HEK293T (cell line): ENCODE results near the gene CAPN15.

Source experiments
- BHLHE40 ChIP-seq: fragments of 450-650 bp; IDR thresholded peaks from 2 replicates; pipeline ENCODE4 v1.6.1; 2016; ENCODE audit warnings: mild to moderate bottlenecking, moderate library complexity, borderline replicate concordance
- ELF4 ChIP-seq: fragments of 450-650 bp; IDR thresholded peaks from 2 replicates; pipeline ENCODE4 v1.6.1; 2017; ENCODE audit warnings: antibody characterized with exemption
- FOXA1 ChIP-seq: fragments of 450-650 bp; IDR thresholded peaks from 2 replicates; pipeline ENCODE4 v1.6.1; 2016; ENCODE audit warnings: mild to moderate bottlenecking
- FOXK2 ChIP-seq: fragments of 450-650 bp; IDR thresholded peaks from 2 replicates; pipeline ENCODE4 v1.6.1; 2016; ENCODE audit warnings: mild to moderate bottlenecking
- HDGF ChIP-seq: fragments of 450-650 bp; IDR thresholded peaks from 2 replicates; pipeline ENCODE4 v1.6.1; 2017; ENCODE audit warnings: antibody characterized with exemption, borderline replicate concordance
- L3MBTL2 ChIP-seq: fragments of 450-650 bp; conservative IDR thresholded peaks from 2 replicates; pipeline ENCODE4 v1.6.1; 2016; ENCODE audit warnings: mild to moderate bottlenecking
- NFRKB ChIP-seq: fragments of 450-650 bp; IDR thresholded peaks from 2 replicates; pipeline ENCODE4 v1.6.1; 2016; ENCODE audit warnings: mild to moderate bottlenecking, moderate library complexity
- SP1 ChIP-seq: fragments of 450-650 bp; IDR thresholded peaks from 2 replicates; pipeline ENCODE4 v1.6.1; 2017
- SUZ12 ChIP-seq: fragments of 450-650 bp; IDR thresholded peaks from 2 replicates; pipeline ENCODE4 v1.6.1; 2016; ENCODE audit warnings: mild to moderate bottlenecking
- TARDBP ChIP-seq: fragments of 450-650 bp; IDR thresholded peaks from 2 replicates; pipeline ENCODE4 v1.6.1; 2016
- TF ChIP-seq, protein P1 (sequence below): fragments of 450-650 bp; IDR thresholded peaks from 2 replicates; pipeline ENCODE4 v1.6.1; 2016

DNA sequence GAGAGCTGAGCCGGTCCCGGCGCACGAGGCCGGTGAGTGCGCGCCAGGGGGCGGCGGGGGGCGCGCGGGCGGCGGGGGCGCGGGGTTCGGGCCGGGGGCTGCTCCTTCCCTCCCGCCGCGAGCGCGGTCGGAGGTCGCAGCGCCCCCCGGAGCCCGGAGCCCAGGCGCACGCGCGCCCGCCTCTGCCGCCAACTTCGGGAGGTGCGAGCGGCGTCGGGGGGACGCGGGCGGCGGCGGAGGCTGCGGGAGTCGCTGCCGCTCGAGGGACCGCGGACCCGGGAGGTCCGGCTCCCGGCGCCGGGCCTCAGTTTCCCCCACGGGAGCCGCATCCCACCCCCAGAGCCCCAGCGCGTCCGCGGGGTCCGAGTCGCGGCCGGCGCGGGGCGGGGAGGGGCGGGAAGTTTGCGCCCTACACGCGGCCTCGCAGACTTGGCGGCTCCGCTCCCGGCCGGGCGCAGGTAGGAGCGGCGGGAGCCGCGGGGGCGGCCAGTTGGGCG lies 32.7 kb downstream of the CAPN15 start, which contains the start of gene PRR35:
- TF ChIP-seq, protein P1, sequence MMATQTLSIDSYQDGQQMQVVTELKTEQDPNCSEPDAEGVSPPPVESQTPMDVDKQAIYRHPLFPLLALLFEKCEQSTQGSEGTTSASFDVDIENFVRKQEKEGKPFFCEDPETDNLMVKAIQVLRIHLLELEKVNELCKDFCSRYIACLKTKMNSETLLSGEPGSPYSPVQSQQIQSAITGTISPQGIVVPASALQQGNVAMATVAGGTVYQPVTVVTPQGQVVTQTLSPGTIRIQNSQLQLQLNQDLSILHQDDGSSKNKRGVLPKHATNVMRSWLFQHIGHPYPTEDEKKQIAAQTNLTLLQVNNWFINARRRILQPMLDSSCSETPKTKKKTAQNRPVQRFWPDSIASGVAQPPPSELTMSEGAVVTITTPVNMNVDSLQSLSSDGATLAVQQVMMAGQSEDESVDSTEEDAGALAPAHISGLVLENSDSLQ, result no peak
- no peak for TF ChIP-seq L3MBTL2
- TF ChIP-seq FOXA1, result no peak
- TF ChIP-seq SP1, result no peak
- no peak for TF ChIP-seq TARDBP
- TF ChIP-seq HDGF, result no peak
- no peak for TF ChIP-seq ELF4
- TF ChIP-seq FOXK2, result no peak
- TF ChIP-seq SUZ12, result no peak
- no peak for TF ChIP-seq NFRKB
- no peak for TF ChIP-seq BHLHE40
